ENCODE measurements around the gene BEAN1.

GRCh38 chr16:66399930-66400329, 27.2 kb upstream of the BEAN1 start:
- TF ChIP-seq YY1 (tag by site-specific recombination; IDR thresholded peaks at IDR 0.05) (no peak), ZNF18 (tag by site-specific recombination; IDR thresholded peaks at IDR 0.05) (no peak), CTCF (tag by site-specific recombination; IDR thresholded peaks at IDR 0.05) (no peak), ZNF76 (tag by site-specific recombination; IDR thresholded peaks at IDR 0.05; ENCODE audit: borderline replicate concordance, low read depth) (no peak), ZFP37 (tag by site-specific recombination; IDR thresholded peaks at IDR 0.05) (no peak), ZNF658 (tag by site-specific recombination; IDR thresholded peaks at IDR 0.05) (no peak), ZBTB21 (tag by site-specific recombination; IDR thresholded peaks at IDR 0.05) (no peak)
- TF ChIP-seq, protein P1, sequence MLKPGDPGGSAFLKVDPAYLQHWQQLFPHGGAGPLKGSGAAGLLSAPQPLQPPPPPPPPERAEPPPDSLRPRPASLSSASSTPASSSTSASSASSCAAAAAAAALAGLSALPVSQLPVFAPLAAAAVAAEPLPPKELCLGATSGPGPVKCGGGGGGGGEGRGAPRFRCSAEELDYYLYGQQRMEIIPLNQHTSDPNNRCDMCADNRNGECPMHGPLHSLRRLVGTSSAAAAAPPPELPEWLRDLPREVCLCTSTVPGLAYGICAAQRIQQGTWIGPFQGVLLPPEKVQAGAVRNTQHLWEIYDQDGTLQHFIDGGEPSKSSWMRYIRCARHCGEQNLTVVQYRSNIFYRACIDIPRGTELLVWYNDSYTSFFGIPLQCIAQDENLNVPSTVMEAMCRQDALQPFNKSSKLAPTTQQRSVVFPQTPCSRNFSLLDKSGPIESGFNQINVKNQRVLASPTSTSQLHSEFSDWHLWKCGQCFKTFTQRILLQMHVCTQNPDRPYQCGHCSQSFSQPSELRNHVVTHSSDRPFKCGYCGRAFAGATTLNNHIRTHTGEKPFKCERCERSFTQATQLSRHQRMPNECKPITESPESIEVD (tag by site-specific recombination; IDR thresholded peaks at IDR 0.05), result peak; percentile 31; the same call in 1 of the 2 replicates
- TF ChIP-seq, protein P2, sequence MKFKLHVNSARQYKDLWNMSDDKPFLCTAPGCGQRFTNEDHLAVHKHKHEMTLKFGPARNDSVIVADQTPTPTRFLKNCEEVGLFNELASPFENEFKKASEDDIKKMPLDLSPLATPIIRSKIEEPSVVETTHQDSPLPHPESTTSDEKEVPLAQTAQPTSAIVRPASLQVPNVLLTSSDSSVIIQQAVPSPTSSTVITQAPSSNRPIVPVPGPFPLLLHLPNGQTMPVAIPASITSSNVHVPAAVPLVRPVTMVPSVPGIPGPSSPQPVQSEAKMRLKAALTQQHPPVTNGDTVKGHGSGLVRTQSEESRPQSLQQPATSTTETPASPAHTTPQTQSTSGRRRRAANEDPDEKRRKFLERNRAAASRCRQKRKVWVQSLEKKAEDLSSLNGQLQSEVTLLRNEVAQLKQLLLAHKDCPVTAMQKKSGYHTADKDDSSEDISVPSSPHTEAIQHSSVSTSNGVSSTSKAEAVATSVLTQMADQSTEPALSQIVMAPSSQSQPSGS (tag by site-specific recombination; IDR thresholded peaks at IDR 0.05; ENCODE audit: low read depth), result no peak

Measured in HEK293 (cell line).